Limb (tissue), 2 donors: ENCODE data around the gene NFATC4.
"Not testable (repeated sequence)": the region's sequence is repeated elsewhere in the genome, so short reads cannot be mapped to it uniquely, and the experiment has no call there.

Experiments used
- DNase-seq, 2 donors: peaks; one replicate each; pipeline ENCODE4 v3.0.0-alpha.2; 2016; ENCODE audit errors: extremely low spot score in 2 of 2

Gene NFATC4

GRCh38 chr14:24387579-24387978 is 19.6 kb downstream of the NFATC4 start:
- DNase-seq, result not testable (repeated sequence)

- no peak for DNase-seq
These were observed 20.6 kb downstream of the NFATC4 start for GRCh38 chr14:24388474-24389179.

- DNase-seq, result no peak
These were observed 21.4 kb downstream of the NFATC4 start for GRCh38 chr14:24389226-24389848.

GRCh38 chr14:24390701-24391468 is 22.9 kb downstream of the NFATC4 start:
- no peak for DNase-seq

GRCh38 chr14:24392325-24393091 is 24.5 kb downstream of the NFATC4 start:
- DNase-seq, result no peak

- DNase-seq, result no peak
These were observed 26.3 kb downstream of the NFATC4 start for GRCh38 chr14:24394275-24394674.

GRCh38 chr14:24395609-24396582 is 27.9 kb downstream of the NFATC4 start:
- DNase-seq, result no peak

GRCh38 chr14:24397639-24398292 is 29.8 kb downstream of the NFATC4 start:
- no peak for DNase-seq

- DNase-seq, result peak; percentile 85 to 86
These were observed 30.3 kb downstream of the NFATC4 start for GRCh38 chr14:24398293-24398652.

GRCh38 chr14:24398653-24399446 is 30.9 kb downstream of the NFATC4 start, which contains the start of gene NYNRIN:
Gene NYNRIN (plus strand): TSS chr14:24399003. CDS start chr14:24399247, 244 bp downstream.
- DNase-seq, result peak; percentile 85 to 87

GRCh38 chr14:24399447-24399822 is 31.5 kb downstream of the NFATC4 start:
- DNase-seq, result no peak

- DNase-seq, result no peak
These were observed 32.2 kb downstream of the NFATC4 start for GRCh38 chr14:24399999-24400718.

GRCh38 chr14:24401810-24402702 is 34.1 kb downstream of the NFATC4 start:
- DNase-seq, result no peak

GRCh38 chr14:24403294-24403998 is 35.5 kb downstream of the NFATC4 start:
- DNase-seq, result peak in 1 of 2 donors; percentile 20

GRCh38 chr14:24404814-24405213 is 36.8 kb downstream of the NFATC4 start:
- DNase-seq, result no peak

- no peak for DNase-seq
These were observed 38.4 kb downstream of the NFATC4 start for GRCh38 chr14:24406416-24406815.
